Transverse colon (tissue), 4 donors: ENCODE measurements around the gene COBLL1.

Experiments used
- CTCF ChIP-seq, 5 experiments: fragments of 200-600 bp in 3 of 5; fragments of 450-650 bp in 2 of 5; sonication (generic) in 3 of 5; IDR thresholded peaks; 1 replicate in 2 of 5; 2 replicates in 3 of 5; pipeline ENCODE4 v1.5.1; 2016 to 2017; ENCODE audit warnings: antibody characterized with exemption in 5 of 5, inconsistent platforms in 3 of 5, mild to moderate bottlenecking in 2 of 5, moderate library complexity in 1 of 5
- EP300 ChIP-seq: sonication (generic); formaldehyde crosslinking; IDR thresholded peaks from one replicate; pipeline ENCODE4 v1.6.1; 2017; ENCODE audit warnings: antibody characterized with exemption, low read depth
- POLR2AphosphoS5 ChIP-seq, 3 donors: sonication (generic); formaldehyde crosslinking; IDR thresholded peaks; one replicate each; pipeline ENCODE4 v1.6.1; 2016; ENCODE audit warnings: antibody characterized with exemption in 3 of 3

DNA sequence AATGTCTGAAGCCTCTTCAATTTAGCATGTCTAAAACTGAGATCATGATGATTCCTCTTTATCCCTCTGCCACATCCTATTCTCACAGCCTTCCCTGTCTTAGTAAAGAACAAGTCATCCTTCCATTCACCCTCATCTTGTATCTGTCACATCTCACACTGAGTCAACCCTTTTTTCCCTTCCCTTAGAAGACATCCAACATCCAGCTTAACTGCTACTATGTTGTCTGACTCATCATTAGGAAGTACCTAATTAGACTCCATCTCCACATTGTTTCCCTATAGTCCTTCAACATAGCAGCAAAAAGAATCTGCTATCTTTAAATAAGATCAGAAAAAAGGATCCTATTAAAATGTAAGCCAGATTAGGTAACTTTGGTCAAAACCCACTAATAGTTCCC, 135.1 kb downstream of the COBLL1 start:
- TF ChIP-seq CTCF (IDR thresholded peaks at IDR 0.05) = no peak
- no peak for TF ChIP-seq POLR2AphosphoS5 (IDR thresholded peaks at IDR 0.05)
- no peak for TF ChIP-seq EP300
